Suprapubic skin (tissue), 4 donors: ENCODE data around the gene SYT12. TPM values are rescaled to one million over a fixed set of nuclear protein-coding genes. Genes with fewer than 3 reads are reported as not detected.
A peak's percentile ranks its signal among the peaks of the same experiment; 100 is the strongest.

ENCODE experiments used
- DNase-seq, 2 donors: peaks; one replicate each; pipeline ENCODE4 v3.0.0-alpha.2; 2019; ENCODE audit warnings: low spot score in 2 of 2
- H3K27ac ChIP-seq: fragments of 200-600 bp; sonication (generic); one replicate; pipeline ENCODE4 v1.5.1; 2019
- H3K27me3 ChIP-seq: fragments of 200-600 bp; sonication (generic); one replicate; pipeline ENCODE4 v1.5.1; 2019
- H3K36me3 ChIP-seq: fragments of 200-600 bp; sonication (generic); one replicate; pipeline ENCODE4 v1.5.1; 2019
- H3K4me1 ChIP-seq: fragments of 200-600 bp; sonication (generic); one replicate; pipeline ENCODE4 v1.5.1; 2019
- H3K4me3 ChIP-seq: fragments of 200-600 bp; sonication (generic); one replicate; pipeline ENCODE4 v1.5.1; 2019; ENCODE audit warnings: mild to moderate bottlenecking
- H3K9me3 ChIP-seq: fragments of 200-600 bp; sonication (generic); one replicate; pipeline ENCODE4 v1.5.1; 2019
- EP300 ChIP-seq: sonication (generic); formaldehyde crosslinking; IDR thresholded peaks from one replicate; pipeline ENCODE4 v1.6.1; 2017; ENCODE audit warnings: antibody characterized with exemption
- POLR2A ChIP-seq, 2 donors: fragments of 450-650 bp; IDR thresholded peaks; one replicate each; pipeline ENCODE4 v1.6.1; 2017; ENCODE audit warnings: antibody characterized with exemption in 2 of 2, mild to moderate bottlenecking in 2 of 2, moderate library complexity in 2 of 2
- POLR2AphosphoS5 ChIP-seq, 3 donors: sonication (generic); formaldehyde crosslinking; IDR thresholded peaks; one replicate each; pipeline ENCODE4 v1.6.1; 2017; ENCODE audit warnings: antibody characterized with exemption in 3 of 3
- WGBS: methylation state at CpG from one replicate; pipeline ENCODE4 v1.1.5; 2018; 5-methylcytosine and 5-hydroxymethylcytosine counted together
- total RNA-seq, 4 donors: library from RNA; depleted of rRNA; stranded (reverse); fragments of >200 nt; gene quantifications; one replicate each; pipeline ENCODE4 v1.1.0, GENCODE V29; 2016
- TF ChIP-seq, protein P1 (sequence below), 2 donors: fragments of 200-600 bp in 1 of 2; fragments of 450-650 bp in 1 of 2; sonication (generic) in 1 of 2; IDR thresholded peaks; one replicate each; pipeline ENCODE4 v1.5.1; 2016 to 2019; ENCODE audit warnings: antibody characterized with exemption in 2 of 2, mild to moderate bottlenecking in 1 of 2, moderate library complexity in 1 of 2

SYT12 gene
- total RNA-seq, 4 donors from 2014 or later, result 0.38 to 1.1 (median 0.53) TPM

DNA sequence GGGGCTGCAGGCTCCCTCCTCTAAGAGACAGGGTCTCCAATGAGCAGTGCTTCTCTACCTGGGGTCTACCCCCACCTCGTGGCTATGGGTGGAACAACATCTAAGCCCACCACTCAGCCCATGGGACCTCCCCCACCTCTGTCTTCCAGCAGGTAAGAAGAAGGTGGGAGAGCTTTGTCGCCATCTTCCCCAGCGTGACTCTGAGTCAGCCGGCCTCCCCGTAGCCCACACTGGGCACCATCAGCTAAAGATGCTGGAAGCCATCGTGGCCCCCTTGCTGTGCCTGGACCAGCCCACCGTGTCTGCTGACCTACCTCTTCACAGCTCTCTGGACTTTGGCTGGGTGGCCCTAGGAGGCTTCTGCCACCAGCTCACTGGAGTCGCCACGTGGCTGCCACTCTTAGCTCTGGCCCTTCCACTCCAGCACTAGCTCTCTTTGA, 46.9 kb upstream of the SYT12 start:
- Histone ChIP-seq H3K27ac (no peak overlapping the region), H3K9me3 (no peaks in the 10 kb centered on the region), H3K27me3 (no peaks in the 10 kb centered on the region), H3K4me1 (peaks cover 6% of the 10 kb centered on the region), H3K4me3 (no peak overlapping the region), H3K36me3 (no peaks in the 10 kb centered on the region)
- TF ChIP-seq EP300 (no peak), POLR2AphosphoS5 (IDR thresholded peaks at IDR 0.05) (no peak), POLR2A (IDR thresholded peaks at IDR 0.05) (no peak)
- TF ChIP-seq, protein P1, sequence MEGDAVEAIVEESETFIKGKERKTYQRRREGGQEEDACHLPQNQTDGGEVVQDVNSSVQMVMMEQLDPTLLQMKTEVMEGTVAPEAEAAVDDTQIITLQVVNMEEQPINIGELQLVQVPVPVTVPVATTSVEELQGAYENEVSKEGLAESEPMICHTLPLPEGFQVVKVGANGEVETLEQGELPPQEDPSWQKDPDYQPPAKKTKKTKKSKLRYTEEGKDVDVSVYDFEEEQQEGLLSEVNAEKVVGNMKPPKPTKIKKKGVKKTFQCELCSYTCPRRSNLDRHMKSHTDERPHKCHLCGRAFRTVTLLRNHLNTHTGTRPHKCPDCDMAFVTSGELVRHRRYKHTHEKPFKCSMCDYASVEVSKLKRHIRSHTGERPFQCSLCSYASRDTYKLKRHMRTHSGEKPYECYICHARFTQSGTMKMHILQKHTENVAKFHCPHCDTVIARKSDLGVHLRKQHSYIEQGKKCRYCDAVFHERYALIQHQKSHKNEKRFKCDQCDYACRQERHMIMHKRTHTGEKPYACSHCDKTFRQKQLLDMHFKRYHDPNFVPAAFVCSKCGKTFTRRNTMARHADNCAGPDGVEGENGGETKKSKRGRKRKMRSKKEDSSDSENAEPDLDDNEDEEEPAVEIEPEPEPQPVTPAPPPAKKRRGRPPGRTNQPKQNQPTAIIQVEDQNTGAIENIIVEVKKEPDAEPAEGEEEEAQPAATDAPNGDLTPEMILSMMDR (IDR thresholded peaks at IDR 0.05), result peak in 1 of 2 donors; percentile 26
- no peak for DNase-seq
- 83% methylated on average over 4 of the region's 9 CpGs for whole genome bisulfite sequencing

DNA sequence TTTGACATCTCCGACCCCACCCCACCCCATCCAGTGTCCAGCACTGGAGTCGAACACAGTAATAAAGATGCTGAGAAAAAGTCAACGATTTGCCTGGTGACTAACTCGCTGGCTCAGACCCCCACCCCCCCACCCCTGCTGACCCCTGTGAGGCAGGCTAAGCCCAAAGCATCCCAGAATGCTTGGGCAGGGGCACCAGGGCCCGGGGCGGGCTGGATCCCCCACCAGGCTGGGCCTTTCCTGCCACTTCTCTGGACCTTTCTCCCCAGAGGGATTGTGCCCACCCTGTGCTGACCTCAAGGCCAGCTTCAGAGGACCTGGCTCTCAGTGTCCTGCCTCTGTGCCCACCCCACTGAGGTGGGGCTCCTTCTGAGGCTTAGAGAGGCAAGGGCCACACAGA, 46.0 kb upstream of the SYT12 start:
- Histone ChIP-seq H3K36me3 (no peaks in the 10 kb centered on the region), H3K27me3 (no peaks in the 10 kb centered on the region), H3K4me1 (peaks cover 7% of the 10 kb centered on the region), H3K4me3 (no peak overlapping the region), H3K27ac (no peak overlapping the region), H3K9me3 (no peaks in the 10 kb centered on the region)
- WGBS, result 87% methylated on average over 6 of the region's 6 CpGs
- DNase-seq, result no peak
- TF ChIP-seq POLR2AphosphoS5 (IDR thresholded peaks at IDR 0.05) (no peak), EP300 (no peak), POLR2A (IDR thresholded peaks at IDR 0.05) (no peak)
- TF ChIP-seq, protein P1 (IDR thresholded peaks at IDR 0.05), result no peak

DNA sequence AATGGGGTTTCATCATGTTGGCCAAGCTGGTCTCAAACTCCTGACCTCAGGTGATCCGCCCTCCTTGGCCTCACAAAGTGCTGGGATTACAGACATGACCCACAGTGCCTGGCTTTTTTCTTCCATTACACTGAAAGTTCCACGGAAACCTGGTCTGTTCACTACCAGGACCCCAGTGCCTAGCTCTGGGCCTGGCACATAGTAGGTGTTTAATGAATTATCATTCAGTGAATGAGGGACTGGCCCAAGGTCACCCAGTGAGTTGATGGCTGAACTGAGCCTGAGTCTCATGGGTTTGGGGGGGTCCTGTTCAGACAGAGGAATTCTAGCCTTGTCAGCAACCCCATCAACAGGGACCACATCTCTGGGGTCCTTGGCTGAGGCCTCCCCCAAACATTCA, 44.7 kb upstream of the SYT12 start:
- WGBS, result 93% methylated on average over 2 of the region's 2 CpGs
- peaks cover 11% of the 10 kb centered on the region for H3K4me1 ChIP-seq
- no peak for TF ChIP-seq EP300
- no peak for TF ChIP-seq POLR2AphosphoS5 (IDR thresholded peaks at IDR 0.05)
- TF ChIP-seq, protein P1 (IDR thresholded peaks at IDR 0.05), result no peak
- TF ChIP-seq POLR2A (IDR thresholded peaks at IDR 0.05), result no peak
- H3K36me3 ChIP-seq, result no peaks in the 10 kb centered on the region
- no peak for DNase-seq
- no peak overlapping the region for H3K27ac ChIP-seq
- no peaks in the 10 kb centered on the region for H3K9me3 ChIP-seq
- H3K27me3 ChIP-seq, result no peaks in the 10 kb centered on the region
- H3K4me3 ChIP-seq, result no peak overlapping the region

DNA sequence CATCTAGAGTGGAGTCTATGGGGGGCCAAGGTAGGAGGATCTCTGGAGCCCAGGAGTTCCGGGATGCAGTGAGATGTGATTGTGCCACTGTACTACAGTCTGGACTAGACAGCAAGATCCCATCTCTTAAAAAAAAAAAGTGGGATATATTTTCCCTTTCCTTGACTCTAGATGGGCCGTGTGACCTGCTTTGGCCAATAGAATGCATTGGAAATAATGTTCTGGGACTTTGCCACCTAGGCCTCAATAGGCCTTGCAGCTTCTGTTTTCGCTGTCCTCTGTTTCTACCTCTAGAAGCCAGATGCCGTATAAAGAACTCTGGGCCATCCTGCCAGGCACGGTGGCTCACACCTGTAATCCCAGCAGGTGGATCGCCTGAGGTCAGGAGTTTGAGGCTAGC, 44.2 kb upstream of the SYT12 start:
- no peaks in the 10 kb centered on the region for H3K36me3 ChIP-seq
- no peak for TF ChIP-seq POLR2AphosphoS5 (IDR thresholded peaks at IDR 0.05)
- no peak for TF ChIP-seq POLR2A (IDR thresholded peaks at IDR 0.05)
- TF ChIP-seq, protein P1 (IDR thresholded peaks at IDR 0.05), result no peak
- no peak for TF ChIP-seq EP300

DNA sequence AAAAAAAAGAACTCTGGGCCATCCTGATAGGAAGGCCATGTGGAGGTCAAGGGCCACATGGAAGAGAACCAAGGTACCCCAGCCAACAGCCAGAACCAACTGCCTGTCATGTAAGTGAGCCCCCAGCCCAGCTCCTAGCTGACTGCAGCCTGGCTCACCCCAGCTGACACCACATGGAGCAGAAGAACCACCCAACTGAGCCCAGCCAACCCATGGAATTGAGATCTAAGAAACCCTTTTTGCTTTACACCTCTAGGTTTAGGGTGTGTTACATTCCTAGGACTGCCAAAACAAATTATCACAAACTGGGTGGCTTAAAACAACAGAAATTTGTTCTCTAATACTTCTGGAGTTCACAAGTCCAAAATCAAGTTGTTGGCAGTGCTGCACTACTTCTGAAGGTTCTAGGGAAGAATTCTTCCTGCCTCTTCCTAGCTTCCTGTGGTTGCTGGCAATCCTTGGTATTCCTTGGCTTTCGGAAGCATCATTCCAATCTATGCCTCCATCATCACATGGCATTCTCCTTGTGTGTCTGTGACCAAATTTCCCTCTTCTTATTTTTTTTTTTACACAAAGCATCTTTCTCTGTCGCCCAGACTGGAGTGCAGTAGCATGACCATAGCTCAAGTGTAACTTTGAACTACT, 43.5 kb upstream of the SYT12 start:
- H3K27ac ChIP-seq, result no peak overlapping the region
- H3K9me3 ChIP-seq, result no peaks in the 10 kb centered on the region
- 83% methylated on average over 2 of the region's 2 CpGs for WGBS

More for the DNA sequence above, 44.2 kb upstream of the SYT12 start:
- 98% methylated on average over 6 of the region's 6 CpGs for WGBS
- peaks cover 11% of the 10 kb centered on the region for H3K4me1 ChIP-seq
- no peak for DNase-seq
- H3K4me3 ChIP-seq, result no peak overlapping the region
- no peaks in the 10 kb centered on the region for H3K9me3 ChIP-seq
- H3K27ac ChIP-seq, result no peak overlapping the region
- no peaks in the 10 kb centered on the region for H3K27me3 ChIP-seq

More for the DNA sequence above, 43.5 kb upstream of the SYT12 start:
- no peaks in the 10 kb centered on the region for H3K27me3 ChIP-seq
- DNase-seq, result no peak
- TF ChIP-seq POLR2A (IDR thresholded peaks at IDR 0.05) (no peak), EP300 (no peak), POLR2AphosphoS5 (IDR thresholded peaks at IDR 0.05) (no peak)
- TF ChIP-seq, protein P1 (IDR thresholded peaks at IDR 0.05), result no peak
- no peaks in the 10 kb centered on the region for H3K36me3 ChIP-seq
- no peak overlapping the region for H3K4me3 ChIP-seq
- H3K4me1 ChIP-seq, result peaks cover 19% of the 10 kb centered on the region
